Natural killer cell treated with Interleukin-12 subunit alpha and Interleukin-12 subunit beta and Interleukin-15 and Interleukin-18, amount 100 ng/mL, for 72 hours (primary cell): ENCODE measurements around the gene CHMP5. TPM values are rescaled to one million over a fixed set of nuclear protein-coding genes. Genes with fewer than 3 reads are reported as not detected.

ENCODE experiments used
- ATAC-seq, 2 donors: fragments of 150-1000 bp; cut with Tn5 transposase in 1 of 2; sonication (Bioruptor Pico), chemical (Tn5 transposase) in 1 of 2; 2 replicates each; pipeline ENCODE4 v1.10.0; 2021
- DNase-seq: peaks from one replicate; pipeline ENCODE4 v3.0.0; 2022; ENCODE audit warnings: low spot score
- H3K27ac Mint-ChIP-seq, 2 donors: 1 replicate in 1 of 2; 2 replicates in 1 of 2; pipeline ENCODE4 v1.8.0; 2022; ENCODE audit warnings: mixed read lengths in 2 of 2, mild to moderate bottlenecking in 1 of 2, moderate library complexity in 1 of 2
- H3K27me3 Mint-ChIP-seq, 2 donors: 1 replicate in 1 of 2; 2 replicates in 1 of 2; pipeline ENCODE4 v1.8.0; 2022; ENCODE audit warnings: mixed read lengths in 2 of 2
- H3K36me3 Mint-ChIP-seq: one replicate; pipeline ENCODE4 v1.8.0; 2022; ENCODE audit warnings: mixed read lengths
- H3K4me1 Mint-ChIP-seq, 2 donors: 1 replicate in 1 of 2; 2 replicates in 1 of 2; pipeline ENCODE4 v1.8.0; 2022; ENCODE audit warnings: low read depth in 2 of 2, mixed read lengths in 2 of 2, mild to moderate bottlenecking in 1 of 2
- H3K4me3 Mint-ChIP-seq: one replicate; pipeline ENCODE4 v1.8.0; 2022; ENCODE audit warnings: mixed read lengths
- H3K9me3 Mint-ChIP-seq: 2 replicates; pipeline ENCODE4 v1.8.0; 2022; ENCODE audit warnings: mixed read lengths
- total RNA-seq, 2 donors: library from RNA; stranded (reverse); gene quantifications; one replicate each; pipeline ENCODE4 v1.2.3, GENCODE V29; 2022

Gene CHMP5
- total RNA-seq, 2 donors from 2014 or later: 40.8 to 63.2 TPM

GRCh38 chr9:33232815-33233214, 32.0 kb upstream of the CHMP5 start:
- Mint-ChIP-seq H3K9me3 (no peaks in the 10 kb centered on the region), H3K27ac (no peak overlapping the region), H3K36me3 (no peaks in the 10 kb centered on the region), H3K27me3 (peaks cover 11 to 16% of the 10 kb centered on the region in 2 donors), H3K4me3 (no peak overlapping the region), H3K4me1 (no peaks in the 10 kb centered on the region)
- ATAC-seq (no peak), DNase-seq (no peak)

GRCh38 chr9:33233626-33234342, 31.1 kb upstream of the CHMP5 start:
- no peak overlapping the region for H3K4me3 Mint-ChIP-seq
- H3K9me3 Mint-ChIP-seq: no peaks in the 10 kb centered on the region
- H3K4me1 Mint-ChIP-seq: no peaks in the 10 kb centered on the region
- H3K27me3 Mint-ChIP-seq: peaks cover 11 to 16% of the 10 kb centered on the region in 2 donors
- no peak overlapping the region for H3K27ac Mint-ChIP-seq
- no peak for ATAC-seq
- H3K36me3 Mint-ChIP-seq: no peaks in the 10 kb centered on the region
- DNase-seq: no peak

GRCh38 chr9:33234511-33235467, 30.1 kb upstream of the CHMP5 start:
- no peak for DNase-seq
- Mint-ChIP-seq H3K27ac (no peak overlapping the region), H3K27me3 (peaks cover 11 to 16% of the 10 kb centered on the region in 2 donors), H3K4me1 (no peaks in the 10 kb centered on the region), H3K9me3 (no peaks in the 10 kb centered on the region), H3K36me3 (no peaks in the 10 kb centered on the region), H3K4me3 (no peak overlapping the region)
- ATAC-seq: no peak

GRCh38 chr9:33236571-33236970, 28.3 kb upstream of the CHMP5 start:
- ATAC-seq (no peak), DNase-seq (no peak)
- H3K9me3 Mint-ChIP-seq: no peaks in the 10 kb centered on the region
- peaks cover 18 to 24% of the 10 kb centered on the region in 2 donors for H3K27me3 Mint-ChIP-seq
- H3K4me3 Mint-ChIP-seq: no peak overlapping the region
- no peak overlapping the region for H3K27ac Mint-ChIP-seq
- no peaks in the 10 kb centered on the region for H3K36me3 Mint-ChIP-seq
- H3K4me1 Mint-ChIP-seq: no peaks in the 10 kb centered on the region

- Mint-ChIP-seq H3K9me3 (no peaks in the 10 kb centered on the region), H3K4me3 (no peak within 1 kb of the TSS), H3K4me1 (no peaks in the 10 kb centered on the region), H3K27me3 (peaks cover 15 to 17% of the 10 kb centered on the region in 2 donors), H3K27ac (no peak within 1 kb of the TSS), H3K36me3 (no peaks in the 10 kb centered on the region)
- no peak for DNase-seq
- peak in 1 of 2 donors; percentile 39 for ATAC-seq
These were observed 24.9 kb upstream of the CHMP5 start, which contains the start of gene SPINK4 for GRCh38 chr9:33239921-33240320. SPINK4 (plus strand) TSS chr9:33240167; CDS start chr9:33240209, 42 bp downstream.

GRCh38 chr9:33241298-33241697, 23.6 kb upstream of the CHMP5 start:
- DNase-seq (no peak), ATAC-seq (no peak)
- H3K9me3 Mint-ChIP-seq: no peaks in the 10 kb centered on the region
- H3K4me1 Mint-ChIP-seq: no peaks in the 10 kb centered on the region
- H3K27me3 Mint-ChIP-seq: peaks cover 9 to 10% of the 10 kb centered on the region in 2 donors
- H3K36me3 Mint-ChIP-seq: no peaks in the 10 kb centered on the region
- no peak overlapping the region for H3K4me3 Mint-ChIP-seq
- no peak overlapping the region for H3K27ac Mint-ChIP-seq

GRCh38 chr9:33242609-33243134, 22.2 kb upstream of the CHMP5 start:
- DNase-seq: no peak
- Mint-ChIP-seq H3K27me3 (peaks cover 6 to 9% of the 10 kb centered on the region in 2 donors), H3K27ac (no peak overlapping the region), H3K9me3 (no peaks in the 10 kb centered on the region), H3K4me1 (no peaks in the 10 kb centered on the region), H3K36me3 (no peaks in the 10 kb centered on the region), H3K4me3 (no peak overlapping the region)
- no peak for ATAC-seq

GRCh38 chr9:33244137-33244784, 20.6 kb upstream of the CHMP5 start:
- Mint-ChIP-seq H3K4me3 (no peak overlapping the region), H3K27me3 (peaks cover 6 to 9% of the 10 kb centered on the region in 2 donors), H3K9me3 (no peaks in the 10 kb centered on the region), H3K4me1 (no peaks in the 10 kb centered on the region), H3K36me3 (no peaks in the 10 kb centered on the region), H3K27ac (no peak overlapping the region)
- ATAC-seq (no peak), DNase-seq (no peak)

- Mint-ChIP-seq H3K9me3 (no peaks in the 10 kb centered on the region), H3K4me3 (no peak overlapping the region), H3K27me3 (peaks cover 6 to 8% of the 10 kb centered on the region in 2 donors), H3K4me1 (peaks cover 0 to 8% of the 10 kb centered on the region in 2 donors), H3K36me3 (no peaks in the 10 kb centered on the region), H3K27ac (no peak overlapping the region)
- DNase-seq: no peak
- no peak for ATAC-seq
These were observed 19.5 kb upstream of the CHMP5 start for GRCh38 chr9:33245341-33245740.

- H3K4me3 Mint-ChIP-seq: no peak overlapping the region
- peaks cover 0 to 8% of the 10 kb centered on the region in 2 donors for H3K4me1 Mint-ChIP-seq
- H3K36me3 Mint-ChIP-seq: no peaks in the 10 kb centered on the region
- H3K27me3 Mint-ChIP-seq: no peaks in the 10 kb centered on the region
- no peaks in the 10 kb centered on the region for H3K9me3 Mint-ChIP-seq
- H3K27ac Mint-ChIP-seq: no peak overlapping the region
- no peak for ATAC-seq
- DNase-seq: no peak
These were observed 18.5 kb upstream of the CHMP5 start for GRCh38 chr9:33246269-33246860.

GRCh38 chr9:33248606-33249005, 16.2 kb upstream of the CHMP5 start:
- H3K4me1 Mint-ChIP-seq: peaks cover 0 to 8% of the 10 kb centered on the region in 2 donors
- no peak overlapping the region for H3K27ac Mint-ChIP-seq

GRCh38 chr9:33249087-33249658, 15.7 kb upstream of the CHMP5 start:
- peak in 1 of 2 donors; percentile 34 for ATAC-seq
- Mint-ChIP-seq H3K4me3 (no peak overlapping the region), H3K9me3 (no peaks in the 10 kb centered on the region), H3K27ac (no peak overlapping the region), H3K4me1 (peaks cover 0 to 8% of the 10 kb centered on the region in 2 donors), H3K36me3 (peaks cover 7% of the 10 kb centered on the region), H3K27me3 (no peaks in the 10 kb centered on the region)
- no peak for DNase-seq

More at GRCh38 chr9:33248606-33249005, 16.2 kb upstream of the CHMP5 start:
- peak in 1 of 2 donors; percentile 40 for ATAC-seq
- H3K27me3 Mint-ChIP-seq: no peaks in the 10 kb centered on the region
- DNase-seq: no peak
- H3K9me3 Mint-ChIP-seq: no peaks in the 10 kb centered on the region
- peaks cover 7% of the 10 kb centered on the region for H3K36me3 Mint-ChIP-seq
- no peak overlapping the region for H3K4me3 Mint-ChIP-seq

- Mint-ChIP-seq H3K9me3 (no peaks in the 10 kb centered on the region), H3K27ac (no peak overlapping the region), H3K36me3 (peaks cover 7% of the 10 kb centered on the region), H3K27me3 (no peaks in the 10 kb centered on the region), H3K4me3 (no peak overlapping the region), H3K4me1 (peaks cover 0 to 8% of the 10 kb centered on the region in 2 donors)
- no peak for ATAC-seq
- no peak for DNase-seq
These were observed 14.9 kb upstream of the CHMP5 start for GRCh38 chr9:33249983-33250382.
